AG10803 (cell line): ENCODE results near the gene FAM227B.
"Not testable (repeated sequence)": the region's sequence is repeated elsewhere in the genome, so short reads cannot be mapped to it uniquely, and the experiment has no call there.

ENCODE experiments used
- DNase-seq: peaks from one replicate; pipeline ENCODE4 v3.0.0; 2010; ENCODE audit warnings: low read depth
- H3K4me3 ChIP-seq: 2 replicates; pipeline ENCODE4 v1.5.1; 2011; ENCODE audit warnings: mild to moderate bottlenecking, low read length, control low read depth
- CTCF ChIP-seq: conservative IDR thresholded peaks from 2 replicates; pipeline ENCODE4 v1.5.1; 2011; ENCODE audit warnings: mild to moderate bottlenecking, low read length, control low read depth, inconsistent platforms

Gene FAM227B

DNA sequence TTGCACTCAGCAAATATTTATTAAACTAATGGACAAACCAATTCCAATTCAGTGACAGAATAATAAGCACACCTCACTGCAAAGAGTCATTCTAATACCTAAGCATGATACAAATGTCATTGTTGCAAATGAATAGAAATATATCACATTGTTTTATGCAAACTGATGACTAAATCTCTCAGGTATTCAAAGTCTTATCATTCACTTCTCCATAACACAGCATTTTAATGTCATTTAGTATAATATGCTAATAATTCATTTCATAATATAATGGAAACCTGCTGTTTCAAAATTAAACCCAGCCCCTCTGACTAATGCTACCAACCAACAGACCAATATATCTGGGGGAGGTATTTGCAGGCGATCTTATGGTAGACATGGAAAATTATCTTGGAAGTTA lies 125.8 kb downstream of the FAM227B start:
- TF ChIP-seq CTCF: no peak
- no peak for DNase-seq
- no peak overlapping the region for H3K4me3 ChIP-seq

GRCh38 chr15:49492830-49493229 lies 127.8 kb downstream of the FAM227B start:
- H3K4me3 ChIP-seq: no peak overlapping the region
- TF ChIP-seq CTCF: no peak
- peak; percentile 93 for DNase-seq

GRCh38 chr15:49492151-49492550 lies 128.5 kb downstream of the FAM227B start:
- no peak for TF ChIP-seq CTCF
- no peak for DNase-seq
- H3K4me3 ChIP-seq: no peak overlapping the region

DNA sequence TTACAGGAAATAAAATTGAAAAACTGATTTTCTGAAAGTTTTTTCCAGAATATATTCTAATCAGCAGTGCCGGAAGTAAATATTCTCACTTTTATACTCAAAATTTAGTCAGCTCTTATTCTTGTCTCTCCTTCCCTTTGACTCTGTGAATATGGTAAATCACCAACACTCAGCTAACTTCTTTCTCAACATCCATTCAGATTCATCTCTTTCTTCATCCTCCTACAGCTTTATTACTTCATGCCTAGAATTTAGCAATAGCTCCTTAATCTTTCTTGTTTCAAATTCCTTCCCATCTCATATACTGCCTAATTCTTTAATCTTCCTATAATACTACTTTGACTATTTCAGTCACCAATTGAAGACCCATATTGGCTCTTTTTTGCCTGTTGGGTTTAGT lies 129.7 kb downstream of the FAM227B start:
- no peak overlapping the region for H3K4me3 ChIP-seq
- TF ChIP-seq CTCF: no peak
- DNase-seq: peak; percentile 69

DNA sequence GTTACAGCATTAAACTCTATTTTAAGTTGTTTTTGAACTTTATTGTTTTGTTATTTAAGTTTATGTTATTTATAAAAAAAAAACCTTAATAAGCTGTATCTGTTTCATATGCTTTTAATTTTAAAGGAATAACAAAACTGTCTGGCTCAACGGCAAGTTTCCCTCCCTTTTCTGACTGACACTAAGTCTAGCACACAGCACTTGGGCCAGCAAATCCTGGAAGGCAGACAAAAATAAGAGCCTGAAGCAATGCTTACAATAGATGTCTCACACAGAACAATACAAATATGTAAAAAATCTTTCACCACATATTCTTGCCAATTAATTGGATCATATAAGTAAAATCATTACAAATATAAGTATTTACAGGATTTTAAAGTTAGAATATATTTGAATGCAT lies 135.2 kb downstream of the FAM227B start:
- H3K4me3 ChIP-seq: not testable (repeated sequence)
- DNase-seq: peak; percentile 64

DNA sequence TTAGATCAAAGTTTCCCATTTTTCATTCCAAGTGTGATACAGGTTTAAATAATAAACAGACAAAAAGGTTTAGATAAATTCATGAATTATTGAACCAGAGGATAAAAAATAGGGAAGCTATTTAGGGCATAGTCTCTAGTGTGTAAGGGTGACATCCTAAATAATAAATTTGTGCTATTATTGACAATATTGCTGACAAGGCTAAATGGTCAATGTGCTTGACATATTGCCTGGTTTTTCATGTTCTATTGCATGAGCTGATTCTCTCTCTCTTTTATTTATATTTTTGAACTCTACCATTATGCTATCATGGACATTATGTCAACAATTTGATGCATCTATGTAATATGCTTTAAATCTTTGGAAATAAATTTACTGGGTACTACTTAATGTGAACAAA lies 141.6 kb downstream of the FAM227B start:
- H3K4me3 ChIP-seq, DNase-seq: not testable (repeated sequence)

- not testable (repeated sequence) for DNase-seq, H3K4me3 ChIP-seq
Observed at GRCh38 chr15:49478021-49478420, 142.6 kb downstream of the FAM227B start.

GRCh38 chr15:49473031-49473430 lies 147.6 kb downstream of the FAM227B start:
- no peak for TF ChIP-seq CTCF
- no peak overlapping the region for H3K4me3 ChIP-seq
- no peak for DNase-seq

- H3K4me3 ChIP-seq: no peak overlapping the region
- TF ChIP-seq CTCF: no peak
- no peak for DNase-seq
Observed at GRCh38 chr15:49472338-49472737, 148.3 kb downstream of the FAM227B start.
